SK-N-SH (cell line): ENCODE data around the gene OPCML.

ENCODE experiments used
- MXI1 ChIP-seq: IDR thresholded peaks from 2 replicates; pipeline ENCODE4 v1.6.1; 2012; ENCODE audit warnings: mild to moderate bottlenecking, low read depth, low read length, improper control_type of control experiment
- POLR2AphosphoS5 ChIP-seq: IDR thresholded peaks from 2 replicates; pipeline ENCODE4 v1.6.1; 2012; ENCODE audit warnings: low read depth, low read length
- RCOR1 ChIP-seq: fragments of 150-350 bp; IDR thresholded peaks from 2 replicates; pipeline ENCODE4 v1.6.1; 2017; ENCODE audit warnings: antibody characterized with exemption, low read length
- SMC3 ChIP-seq: IDR thresholded peaks from 2 replicates; pipeline ENCODE4 v1.6.1; 2012; ENCODE audit warnings: low read depth, low read length, improper control_type of control experiment
- TEAD4 ChIP-seq: IDR thresholded peaks from 2 replicates; pipeline ENCODE4 v1.4.0; 2012; ENCODE audit warnings: mild to moderate bottlenecking, borderline replicate concordance; ENCODE audit not compliant: insufficient read depth
- TF ChIP-seq, protein P1 (sequence below): fragments of 200-600 bp; sonication (generic); IDR thresholded peaks from 2 replicates; pipeline ENCODE4 v1.6.1; 2017; ENCODE audit warnings: antibody characterized with exemption, mild to moderate bottlenecking, moderate library complexity

GRCh38 chr11:133418218-133418617 is 114.1 kb downstream of the OPCML start:
- TF ChIP-seq RCOR1, result no peak
- no peak for TF ChIP-seq POLR2AphosphoS5
- TF ChIP-seq MXI1, result no peak
- TF ChIP-seq, protein P1, sequence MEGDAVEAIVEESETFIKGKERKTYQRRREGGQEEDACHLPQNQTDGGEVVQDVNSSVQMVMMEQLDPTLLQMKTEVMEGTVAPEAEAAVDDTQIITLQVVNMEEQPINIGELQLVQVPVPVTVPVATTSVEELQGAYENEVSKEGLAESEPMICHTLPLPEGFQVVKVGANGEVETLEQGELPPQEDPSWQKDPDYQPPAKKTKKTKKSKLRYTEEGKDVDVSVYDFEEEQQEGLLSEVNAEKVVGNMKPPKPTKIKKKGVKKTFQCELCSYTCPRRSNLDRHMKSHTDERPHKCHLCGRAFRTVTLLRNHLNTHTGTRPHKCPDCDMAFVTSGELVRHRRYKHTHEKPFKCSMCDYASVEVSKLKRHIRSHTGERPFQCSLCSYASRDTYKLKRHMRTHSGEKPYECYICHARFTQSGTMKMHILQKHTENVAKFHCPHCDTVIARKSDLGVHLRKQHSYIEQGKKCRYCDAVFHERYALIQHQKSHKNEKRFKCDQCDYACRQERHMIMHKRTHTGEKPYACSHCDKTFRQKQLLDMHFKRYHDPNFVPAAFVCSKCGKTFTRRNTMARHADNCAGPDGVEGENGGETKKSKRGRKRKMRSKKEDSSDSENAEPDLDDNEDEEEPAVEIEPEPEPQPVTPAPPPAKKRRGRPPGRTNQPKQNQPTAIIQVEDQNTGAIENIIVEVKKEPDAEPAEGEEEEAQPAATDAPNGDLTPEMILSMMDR, result no peak
- TF ChIP-seq TEAD4, result no peak
- no peak for TF ChIP-seq SMC3
